Hematopoietic multipotent progenitor cell treated with erythropoietin and hydrocortisone succinate and interleukin-3 and kit ligand, for 6 days (in vitro differentiated cells): Measurements from ENCODE around the gene SLC16A5.
"Not testable (repeated sequence)": the region's sequence is repeated elsewhere in the genome, so short reads cannot be mapped to it uniquely, and the experiment has no call there.

Experiments used
- DNase-seq: peaks from one replicate; pipeline ENCODE4 v3.0.0-alpha.2; 2015

The SLC16A5 gene

DNA sequence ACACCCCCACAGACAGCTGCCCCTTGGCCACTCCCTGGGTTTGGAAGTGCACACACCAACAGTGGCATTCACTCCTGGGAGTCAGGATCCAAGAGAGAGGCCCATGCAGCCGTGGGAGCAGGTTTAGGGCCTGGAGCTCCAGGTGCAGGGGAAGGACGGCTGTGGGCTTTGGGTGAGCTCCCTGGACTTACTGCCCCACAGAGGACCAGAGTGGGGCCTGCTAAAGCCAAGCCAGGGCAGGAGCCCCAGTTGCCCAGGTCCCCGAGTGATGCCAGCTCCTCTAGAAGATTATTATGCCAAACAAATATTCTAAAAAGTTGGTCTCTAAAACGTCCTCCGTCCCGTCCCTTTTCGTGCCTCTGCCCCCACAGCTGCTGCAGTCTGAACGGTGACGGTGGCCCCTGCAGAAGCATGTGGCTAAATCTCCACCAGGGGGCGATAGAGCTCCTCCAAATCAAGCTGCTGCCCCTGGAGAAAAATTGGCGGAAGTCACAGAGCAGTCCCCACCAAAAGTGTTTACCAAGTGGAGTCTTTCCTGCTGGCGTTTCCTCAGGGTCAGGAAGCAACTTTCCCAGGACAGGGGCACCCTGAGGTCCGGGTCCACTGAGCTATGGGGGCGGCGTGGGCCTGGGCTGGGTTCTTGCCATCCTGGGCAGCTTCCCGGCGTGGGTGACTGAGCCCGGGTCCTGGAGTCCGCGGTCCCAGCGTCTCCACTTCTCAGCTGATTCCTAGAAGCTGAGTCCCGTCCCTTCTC is 26.2 kb downstream of the SLC16A5 start:
- DNase-seq, result peak; percentile 97

DNA sequence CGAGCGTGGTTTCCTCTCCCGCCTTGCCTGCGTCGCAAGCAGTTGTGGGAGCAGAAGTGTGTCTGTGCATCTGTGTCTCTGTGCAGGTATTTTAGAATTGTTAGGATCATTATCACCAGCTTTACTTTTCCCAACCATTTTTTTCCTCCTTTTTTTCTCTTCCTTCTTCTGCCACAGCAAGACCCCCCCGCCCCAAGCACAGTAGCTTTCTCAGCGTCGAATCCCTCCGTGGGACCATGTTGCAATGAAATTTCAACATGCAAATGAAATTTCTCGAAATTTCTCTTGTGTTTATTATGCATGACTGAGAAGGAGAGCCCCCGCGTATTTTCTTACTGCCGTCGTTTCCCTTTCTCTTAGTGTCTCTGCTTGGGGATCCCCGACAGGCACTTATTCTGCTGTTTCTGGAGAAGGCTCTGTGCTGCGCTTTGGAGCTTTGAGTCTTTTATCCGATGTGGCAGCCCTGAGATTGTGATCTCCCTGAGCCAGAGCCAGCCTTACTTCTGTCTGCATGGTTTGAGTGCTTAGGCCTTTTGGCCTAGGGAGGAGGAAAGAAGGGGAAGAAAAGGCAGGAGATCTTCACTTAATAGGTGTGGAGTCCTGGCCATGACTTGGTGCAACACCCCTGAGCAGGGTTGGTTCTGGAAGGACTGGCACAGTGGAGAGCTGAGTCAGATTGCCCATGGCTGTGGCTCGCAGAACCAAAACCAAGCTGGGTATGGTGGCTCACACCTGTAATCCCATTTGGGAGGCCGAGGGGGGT is 27.0 kb downstream of the SLC16A5 start:
- DNase-seq, result peak; percentile 56

DNA sequence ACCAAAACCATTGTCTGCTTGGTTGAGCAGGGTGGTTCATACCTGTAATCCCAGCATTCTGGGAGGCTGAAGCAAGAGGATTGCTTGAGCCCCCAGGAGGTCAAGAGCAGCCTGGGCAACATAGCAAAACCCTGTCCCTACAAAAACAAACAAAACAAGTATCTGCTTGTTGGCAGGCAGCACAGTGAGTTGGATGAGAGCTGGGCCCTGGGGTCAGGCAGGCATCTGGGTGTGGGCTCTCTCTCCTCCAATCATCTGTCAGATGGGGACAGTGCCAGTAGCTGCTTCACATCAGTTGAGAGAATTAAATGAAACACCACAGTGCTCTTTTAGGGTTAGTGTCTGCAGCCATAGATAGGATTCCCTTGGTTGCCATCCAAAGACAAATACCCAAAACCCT is 27.8 kb downstream of the SLC16A5 start:
- peak; percentile 81 for DNase-seq

DNA sequence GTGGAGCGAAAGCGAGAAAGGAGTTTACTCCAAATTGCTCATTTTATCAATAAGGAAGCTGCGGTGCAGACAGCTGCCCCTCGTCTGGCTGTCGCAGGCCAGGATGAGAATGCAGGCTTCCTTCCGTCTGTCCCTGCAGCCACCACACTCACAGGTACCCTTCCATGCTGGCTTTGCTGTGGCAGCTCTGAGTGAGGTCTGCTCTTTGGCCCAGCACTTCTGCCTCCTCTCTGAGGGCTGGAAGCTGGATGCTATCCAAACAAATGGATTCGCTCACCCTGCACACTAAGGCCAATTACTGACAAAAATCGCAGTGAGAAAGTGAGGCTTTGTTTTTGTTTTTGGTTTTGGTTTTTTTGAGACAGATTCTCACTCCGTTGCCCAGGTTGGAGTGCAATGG is 29.0 kb downstream of the SLC16A5 start:
- no peak for DNase-seq

DNA sequence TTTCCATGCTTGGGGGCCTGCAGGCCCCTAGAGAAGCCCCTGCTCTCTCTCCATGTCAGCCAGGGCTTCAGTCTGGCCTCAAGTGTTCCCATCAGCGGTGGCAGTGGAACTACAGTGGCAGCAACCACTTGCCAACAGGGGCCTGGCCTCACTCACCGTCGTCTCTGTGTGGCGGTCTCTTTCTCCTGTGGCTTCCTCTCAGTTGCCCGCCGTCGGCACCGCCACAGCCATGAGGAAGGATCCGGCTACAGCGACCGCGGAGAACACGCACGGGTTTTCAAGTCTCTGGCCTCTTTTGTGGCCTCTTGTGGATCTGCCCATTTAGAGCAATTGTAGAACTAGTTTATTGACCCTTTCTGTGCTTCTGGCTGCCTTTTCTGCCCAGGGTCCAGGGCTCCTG is 30.6 kb downstream of the SLC16A5 start:
- DNase-seq, result no peak

DNA sequence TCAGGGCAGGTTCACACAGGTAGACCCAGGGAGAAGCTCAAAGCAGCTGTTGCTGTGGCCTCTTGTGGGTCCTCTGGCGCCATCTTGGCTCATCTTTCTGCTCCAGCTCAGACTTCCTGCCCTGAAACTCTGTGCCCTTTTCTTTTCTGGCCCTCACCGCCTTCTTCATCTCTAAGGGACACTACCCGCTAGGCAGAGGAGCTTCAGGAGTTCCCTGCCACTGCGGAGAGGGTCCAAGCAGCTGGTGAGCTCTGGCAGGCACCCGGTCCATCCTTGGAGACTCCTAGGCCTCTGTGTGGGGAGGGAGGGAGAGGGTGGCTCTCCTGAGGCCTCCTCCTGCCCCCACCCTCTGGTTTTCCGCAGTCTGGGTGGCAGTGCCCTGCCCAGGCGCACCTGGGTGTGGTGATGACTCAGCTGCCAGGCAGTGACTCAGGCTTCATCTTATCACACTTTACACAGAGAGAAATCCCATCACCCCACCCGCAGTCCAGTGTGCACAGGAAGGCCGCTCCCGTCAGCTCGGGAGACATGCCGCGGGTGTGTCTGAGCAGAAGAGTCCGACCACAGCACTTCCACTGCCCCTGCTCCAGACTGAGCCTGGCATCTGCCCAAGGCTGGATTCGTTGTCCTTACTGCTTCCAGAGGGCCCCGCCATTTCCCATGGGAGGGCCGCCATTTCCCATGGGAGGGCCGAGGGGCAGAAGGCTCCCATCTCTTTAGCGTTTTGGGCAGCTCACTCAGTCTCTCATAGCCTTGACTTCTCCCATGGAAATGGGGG is 36.5 kb downstream of the SLC16A5 start:
- DNase-seq, result peak; percentile 99

DNA sequence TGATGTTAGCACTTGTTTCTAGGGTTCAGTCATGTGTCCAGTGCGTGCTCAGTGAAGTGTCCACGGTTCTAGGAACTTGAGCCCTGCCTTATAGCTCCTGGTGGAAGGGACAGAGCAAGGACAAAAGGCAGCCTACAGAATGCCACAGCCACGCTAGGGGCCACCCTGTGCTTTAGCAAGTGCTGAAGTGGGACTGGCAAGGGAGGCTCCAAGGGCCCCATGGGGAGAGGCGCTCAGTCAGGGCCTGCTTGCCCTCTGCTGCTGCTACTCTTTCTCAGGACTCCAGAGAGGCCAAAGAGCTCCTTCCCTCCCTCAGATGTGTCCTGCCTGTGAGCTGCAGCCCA is 37.0 kb downstream of the SLC16A5 start:
- DNase-seq, result peak; percentile 68

DNA sequence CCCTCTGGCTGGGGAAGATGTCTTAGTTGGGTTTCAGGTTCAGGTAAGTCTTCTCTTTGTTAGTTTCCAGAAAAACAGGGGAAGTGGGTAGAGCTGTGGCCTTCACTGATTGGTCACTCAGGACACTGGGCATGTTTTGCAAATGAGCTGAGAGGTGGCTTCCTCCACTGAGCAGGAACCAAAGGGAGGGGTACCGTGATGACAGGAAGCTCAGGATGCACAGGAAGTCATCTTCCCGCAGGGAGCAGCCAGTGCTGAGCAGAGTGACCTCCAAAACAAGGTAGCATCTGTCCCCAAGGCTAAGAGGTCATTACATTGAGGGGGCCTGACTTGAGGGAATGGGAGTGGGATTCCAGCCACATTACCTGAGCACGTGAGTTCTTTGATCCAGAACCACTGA is 38.2 kb downstream of the SLC16A5 start:
- peak; percentile 38 for DNase-seq

DNA sequence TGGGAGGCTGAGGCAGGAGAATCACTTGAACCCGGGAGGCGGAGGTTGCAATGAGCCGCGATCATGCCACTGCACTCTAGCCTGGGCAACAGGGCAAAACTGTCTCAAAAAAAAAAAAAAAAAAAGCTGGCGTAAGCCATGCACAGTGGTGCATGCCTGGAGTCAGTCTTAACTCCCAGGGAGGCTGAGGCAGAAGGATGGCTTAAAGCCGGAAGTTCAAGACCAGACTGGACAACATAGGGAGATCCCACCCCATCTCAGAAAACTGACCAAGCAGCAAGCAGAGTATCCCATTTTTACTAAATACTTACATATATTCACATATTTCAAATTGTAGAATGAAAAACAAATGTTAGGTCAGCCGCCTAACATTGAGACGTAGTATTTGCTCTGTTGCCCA is 39.2 kb downstream of the SLC16A5 start:
- no peak for DNase-seq

DNA sequence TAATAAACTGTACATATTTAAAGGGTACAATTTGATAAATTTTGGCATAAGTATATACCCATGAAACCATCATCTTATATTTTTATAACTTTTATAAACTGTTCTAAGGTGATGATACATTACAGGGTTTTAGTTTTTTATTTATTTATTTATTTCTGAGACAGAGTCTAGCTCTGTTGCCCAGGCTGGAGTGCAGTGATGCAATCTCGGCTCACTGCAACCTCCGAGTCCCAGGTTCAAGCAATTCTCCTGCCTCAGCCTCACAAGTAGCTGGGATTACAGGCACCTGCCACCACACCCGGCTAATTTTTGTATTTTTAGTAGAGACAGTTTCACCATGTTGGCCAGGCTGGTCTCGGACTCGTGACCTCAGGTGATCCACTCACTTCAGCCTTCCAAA is 40.2 kb downstream of the SLC16A5 start:
- not testable (repeated sequence) for DNase-seq

DNA sequence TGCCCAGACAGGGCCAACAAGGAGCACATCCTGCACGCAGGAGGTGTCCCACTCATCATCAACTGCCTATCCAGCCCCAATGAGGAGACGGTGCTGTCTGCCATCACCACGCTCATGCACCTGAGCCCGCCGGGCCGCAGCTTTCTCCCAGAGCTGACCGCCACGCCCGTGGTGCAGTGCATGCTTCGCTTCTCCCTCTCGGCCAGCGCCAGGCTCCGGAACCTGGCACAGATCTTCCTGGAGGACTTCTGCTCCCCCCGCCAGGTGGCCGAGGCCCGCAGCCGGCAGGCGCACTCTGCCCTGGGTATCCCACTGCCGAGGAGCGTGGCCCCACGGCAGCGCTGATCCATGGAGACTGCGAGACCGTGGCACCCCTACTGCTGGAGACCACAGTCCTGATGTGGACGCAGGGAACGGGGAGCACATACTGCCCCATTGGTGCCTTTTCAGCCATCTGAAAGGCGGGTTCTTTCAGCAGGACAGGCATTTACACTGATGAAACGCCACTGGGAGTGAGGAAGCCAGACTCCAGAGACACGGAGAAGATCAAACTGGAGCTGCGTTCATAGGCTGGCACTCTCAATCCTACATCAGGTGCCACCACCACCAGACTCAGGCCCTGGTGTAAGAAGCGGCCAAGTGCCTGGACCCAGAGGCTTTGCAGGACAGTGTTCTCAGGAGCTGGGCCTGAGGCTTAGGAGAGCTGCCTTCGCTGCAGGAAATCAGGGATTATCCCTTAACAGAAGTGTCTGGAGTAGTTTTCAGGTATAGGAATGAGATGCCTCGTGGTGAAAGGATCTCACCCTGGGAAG is 41.1 kb downstream of the SLC16A5 start:
- no peak for DNase-seq

DNA sequence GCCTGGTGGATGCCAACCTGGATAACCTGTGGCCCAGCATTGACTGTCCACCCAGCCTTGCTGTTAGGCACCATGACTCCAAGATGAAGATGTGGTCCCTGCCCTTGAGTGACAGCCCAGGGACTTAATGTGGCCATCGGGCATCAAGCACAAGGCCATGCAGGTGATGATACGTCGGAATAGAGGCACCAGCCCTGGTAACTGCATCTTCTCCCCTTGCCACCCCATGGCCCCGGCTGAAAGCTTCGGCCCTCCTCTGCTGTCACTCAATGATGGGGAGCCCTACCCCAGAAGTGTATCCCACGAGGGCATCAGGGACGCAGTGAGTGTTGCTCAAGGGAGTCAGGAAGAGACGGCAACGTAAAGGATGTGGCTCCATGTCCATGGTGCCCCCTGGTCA is 41.8 kb downstream of the SLC16A5 start:
- DNase-seq, result no peak

DNA sequence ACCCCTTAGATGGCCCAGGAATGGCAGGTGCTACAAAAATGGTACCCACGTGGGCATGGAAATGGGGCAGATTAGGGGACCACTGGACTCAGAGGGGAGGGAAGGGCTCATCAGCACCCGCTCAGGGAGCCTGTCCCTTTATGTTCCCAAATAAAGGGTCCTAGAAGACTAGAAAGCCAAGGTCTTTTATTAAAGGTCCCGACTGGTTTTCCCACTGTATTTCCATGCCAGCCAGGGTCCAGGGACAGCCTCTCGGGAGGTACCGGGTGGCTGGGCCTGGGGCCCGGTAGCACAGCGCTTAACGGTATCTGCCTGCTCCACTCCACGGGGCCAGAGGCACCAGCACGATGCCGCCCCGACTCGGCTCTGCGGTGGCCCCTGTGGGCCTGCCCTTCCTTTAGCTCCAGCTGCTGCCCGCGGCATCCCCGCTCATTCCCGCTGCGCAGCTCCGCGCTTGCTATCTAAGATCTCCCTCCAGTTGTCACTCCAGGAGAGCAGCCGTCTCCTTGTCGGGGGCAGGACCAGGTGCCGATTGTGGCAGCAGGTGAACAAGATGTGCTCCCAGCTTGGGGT is 42.4 kb downstream of the SLC16A5 start:
- DNase-seq, result no peak

DNA sequence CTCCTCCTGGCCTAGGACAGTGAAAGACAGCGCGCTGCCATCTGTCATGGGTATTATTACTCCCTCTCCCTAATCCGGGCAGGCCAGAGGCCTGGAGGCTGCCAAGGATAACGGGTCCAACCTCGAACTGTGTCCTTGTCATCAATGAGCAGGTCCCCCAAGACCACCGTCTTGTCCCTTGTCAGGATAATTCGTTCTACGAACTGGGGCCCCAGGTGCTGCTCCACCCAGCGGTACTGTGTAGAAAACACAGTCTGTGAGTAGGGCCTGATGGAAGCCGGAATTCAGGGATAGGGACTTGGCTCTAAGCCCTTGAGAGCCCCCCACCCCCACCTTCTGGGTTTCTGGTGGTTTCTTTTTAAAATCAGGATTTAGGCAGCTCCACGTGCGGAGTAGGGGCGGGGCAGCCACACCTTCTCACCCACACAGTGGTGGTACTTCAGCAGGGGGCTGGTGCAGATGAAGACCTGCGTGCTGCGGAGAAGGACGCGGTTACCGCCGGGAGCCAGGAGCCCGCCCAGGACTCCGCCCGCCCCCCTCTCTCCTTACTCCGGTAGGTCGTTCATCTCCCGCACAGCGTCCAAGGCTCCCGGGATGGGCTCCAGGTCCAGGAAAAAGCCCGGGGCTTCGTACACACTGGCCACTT is 43.0 kb downstream of the SLC16A5 start:
- DNase-seq, result peak; percentile 87

DNA sequence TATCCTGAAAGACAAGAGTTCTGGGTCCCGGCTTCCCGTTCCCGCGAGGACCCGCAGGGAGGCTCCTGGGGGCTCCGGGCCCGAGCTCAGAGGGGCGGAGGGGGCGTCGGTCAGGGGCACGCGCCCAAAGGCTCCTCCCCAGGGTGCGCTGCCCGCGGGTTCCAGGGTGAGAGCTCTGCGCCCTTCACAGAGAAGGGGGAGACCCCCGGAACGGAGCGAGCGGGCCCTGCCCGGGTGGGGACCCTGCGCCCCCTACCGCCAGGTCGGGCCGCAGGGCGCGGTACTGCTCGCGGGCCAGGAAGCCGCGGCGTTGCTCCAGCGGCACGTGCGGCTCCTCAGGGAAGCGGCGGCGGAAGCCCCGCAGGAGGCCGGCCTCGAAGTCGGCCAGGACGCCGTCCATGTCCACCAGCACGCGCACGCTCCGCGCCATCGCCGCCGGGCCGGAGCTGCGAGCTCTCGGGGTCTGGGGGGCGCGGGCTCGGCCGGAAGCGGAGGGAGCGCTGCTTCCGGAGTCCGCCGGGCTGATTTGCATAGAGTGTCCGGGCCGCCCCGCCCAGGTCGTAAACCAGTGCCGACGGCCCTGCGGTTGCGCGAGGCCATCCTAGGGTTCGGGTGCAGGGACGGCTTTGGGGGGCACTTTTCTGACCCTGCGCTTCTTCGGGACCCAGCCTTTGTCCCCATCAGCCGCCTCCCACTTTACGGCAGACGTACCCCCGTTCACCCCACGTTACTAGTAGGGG is 43.7 kb downstream of the SLC16A5 start, which contains the start of gene NT5C:
NT5C (minus strand) TSS at position 465 of the 740 bp plus-strand sequence; CDS start at position 430, 35 bp downstream.
- DNase-seq, result peak; percentile 94

DNA sequence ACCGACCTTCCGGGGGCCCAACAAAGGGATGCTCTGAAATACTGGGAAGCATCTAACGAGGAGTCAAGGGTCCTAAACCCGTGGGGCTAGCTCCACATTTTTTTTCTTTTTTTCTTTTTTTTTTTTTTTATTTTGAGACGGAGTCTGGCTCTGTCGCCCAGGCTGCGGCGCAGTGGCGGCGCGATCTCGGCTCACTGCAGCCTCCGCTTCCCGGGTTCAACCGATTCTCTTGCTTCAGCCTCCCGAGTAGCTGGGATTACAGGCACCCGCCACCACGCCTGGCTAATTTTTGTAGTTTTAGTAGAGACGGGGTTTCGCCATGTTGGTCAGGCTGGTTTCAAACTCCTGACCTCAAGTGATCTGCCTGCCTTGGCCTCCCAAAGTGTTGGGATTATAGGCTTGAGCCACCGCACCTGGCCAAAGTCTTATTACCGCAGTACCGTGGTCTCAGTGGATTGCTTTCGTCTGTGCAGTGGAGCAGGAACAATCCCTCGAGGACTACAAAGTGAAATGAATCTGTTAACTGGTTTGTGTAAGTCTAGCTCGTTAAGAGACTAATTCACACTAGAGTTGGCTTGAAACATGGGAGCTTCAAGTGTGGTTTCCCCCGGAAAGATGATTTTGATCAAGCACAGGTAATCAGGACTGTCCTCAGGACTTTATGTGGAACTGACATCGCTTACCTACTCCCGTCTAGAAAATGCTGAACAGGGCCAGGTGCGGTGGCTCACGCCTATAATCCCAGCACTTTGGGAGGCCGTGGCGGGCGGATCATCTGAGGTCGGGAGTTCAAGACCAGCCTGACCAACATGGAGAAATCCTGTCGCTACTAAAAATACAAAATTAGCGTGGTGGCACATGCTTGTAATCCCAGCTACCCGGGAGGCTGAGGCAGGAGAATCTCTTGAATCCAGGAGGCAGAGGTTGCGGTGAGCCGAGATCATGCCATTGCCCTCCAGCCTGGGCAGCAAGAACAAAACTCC is 44.6 kb downstream of the SLC16A5 start:
- DNase-seq, result not testable (repeated sequence)

DNA sequence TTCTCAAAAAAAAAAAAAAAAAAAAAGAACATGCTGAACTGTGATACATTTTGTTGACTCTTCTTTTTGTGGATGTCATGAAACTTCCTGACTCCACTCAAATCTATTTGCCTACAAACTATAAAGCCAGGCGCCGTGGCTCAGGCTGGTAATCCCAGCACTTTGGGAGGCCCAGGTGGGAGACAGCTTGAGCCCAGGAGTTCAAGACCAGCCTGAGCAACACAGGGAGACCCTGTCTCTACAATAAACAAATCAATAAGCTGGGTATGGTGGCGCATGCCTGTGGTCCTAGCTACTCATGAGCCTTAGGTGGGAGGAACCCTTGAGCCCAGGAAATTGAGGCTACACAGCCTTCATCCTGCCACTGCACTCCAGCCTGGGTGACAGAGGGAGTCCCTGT is 45.2 kb downstream of the SLC16A5 start:
- no peak for DNase-seq

DNA sequence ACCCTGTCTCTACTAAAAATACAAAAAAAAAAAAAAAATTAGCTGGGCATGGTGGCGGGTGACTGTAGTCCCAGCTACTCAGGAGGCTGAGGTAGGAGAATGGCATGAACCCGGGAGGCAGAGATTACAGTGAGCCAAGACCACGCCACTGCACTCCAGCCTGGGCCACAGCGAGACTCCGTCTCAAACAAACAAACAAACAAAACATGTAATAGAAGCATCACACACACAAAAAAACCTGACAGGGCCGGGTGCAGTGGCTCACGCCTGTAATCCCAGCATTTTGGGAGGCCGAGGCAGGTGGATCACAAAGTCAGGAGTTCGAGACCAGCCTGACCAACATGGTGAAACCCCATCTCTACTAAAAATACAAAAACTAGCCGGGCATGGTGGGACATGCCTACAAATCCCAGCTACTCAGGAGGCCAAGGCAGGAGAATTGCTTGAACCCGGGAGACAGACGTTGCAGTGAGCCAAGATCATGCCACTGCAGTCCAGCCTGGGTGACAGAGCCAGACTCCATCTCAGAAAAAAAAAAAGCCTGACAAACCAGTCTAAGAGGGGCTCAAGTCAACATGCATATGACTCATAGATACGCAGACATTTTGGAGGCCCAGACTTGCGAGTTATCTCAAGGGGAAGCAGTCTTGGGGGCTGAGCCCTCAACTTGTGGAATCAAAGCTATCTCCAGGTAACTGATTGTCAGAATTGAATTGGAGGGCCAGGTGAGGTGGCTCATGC is 46.0 kb downstream of the SLC16A5 start:
- DNase-seq, result not testable (repeated sequence)

DNA sequence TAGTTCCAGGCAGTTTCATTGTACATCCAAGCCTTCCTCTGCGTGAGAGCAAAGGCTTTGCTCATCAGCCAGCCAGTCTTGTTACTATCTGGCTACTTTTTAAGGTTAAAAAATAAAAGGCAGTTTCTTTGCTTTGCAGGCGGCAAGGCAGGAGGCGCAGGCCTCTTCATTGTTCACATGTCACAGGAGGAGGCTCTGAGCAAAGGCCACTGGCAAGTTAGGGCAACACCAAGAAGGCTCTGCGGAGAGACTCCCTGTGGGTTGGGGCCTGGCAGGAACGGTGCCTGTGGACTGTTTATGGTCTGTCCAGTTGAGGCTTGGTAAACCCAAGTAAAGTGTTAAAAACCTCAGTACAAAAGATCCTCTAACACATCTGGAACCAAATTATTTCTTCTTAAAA is 47.7 kb downstream of the SLC16A5 start:
- DNase-seq, result no peak
